ENCODE results near the gene SLC45A3. TPM values are rescaled to one million over a fixed set of nuclear protein-coding genes. Genes with fewer than 3 reads are reported as not detected.

The SLC45A3 gene
- total RNA-seq, 2 donors from 2014 or later, result 17.9 to 29.6 TPM

DNA sequence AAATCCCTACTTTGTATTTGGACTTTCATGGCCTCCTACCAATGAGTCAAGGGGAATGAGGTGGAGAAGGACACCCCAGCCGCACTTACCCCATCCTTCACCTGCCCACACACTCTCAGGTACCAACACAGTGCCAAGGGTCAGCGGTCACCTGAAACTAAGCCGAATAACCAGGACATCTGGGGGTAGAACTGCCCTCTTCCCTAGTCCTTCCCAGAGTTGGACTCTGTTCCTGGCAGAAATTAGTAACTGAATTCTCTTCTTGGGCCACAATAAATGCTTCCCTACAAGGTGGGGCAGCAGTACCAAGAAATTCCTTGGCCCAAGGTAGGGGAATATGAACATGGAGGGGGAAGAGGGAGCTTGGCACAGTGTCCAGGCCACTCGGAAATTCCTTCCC is 7.3 kb downstream of the SLC45A3 start:
- Histone ChIP-seq H3K27ac (no peak overlapping the region), H3K4me3 (no peak overlapping the region), H3K27me3 (no peaks in the 10 kb centered on the region), H3K9me3 (no peaks in the 10 kb centered on the region), H3K4me1 (peaks cover 24% of the 10 kb centered on the region), H3K9ac (ENCODE audit: low read depth in 2 of 2, low read length in 2 of 2) (peak overlapping the region in 1 of 2 donors; percentile 19), H3K36me3 (no peaks in the 10 kb centered on the region)
- TF ChIP-seq, protein P1, sequence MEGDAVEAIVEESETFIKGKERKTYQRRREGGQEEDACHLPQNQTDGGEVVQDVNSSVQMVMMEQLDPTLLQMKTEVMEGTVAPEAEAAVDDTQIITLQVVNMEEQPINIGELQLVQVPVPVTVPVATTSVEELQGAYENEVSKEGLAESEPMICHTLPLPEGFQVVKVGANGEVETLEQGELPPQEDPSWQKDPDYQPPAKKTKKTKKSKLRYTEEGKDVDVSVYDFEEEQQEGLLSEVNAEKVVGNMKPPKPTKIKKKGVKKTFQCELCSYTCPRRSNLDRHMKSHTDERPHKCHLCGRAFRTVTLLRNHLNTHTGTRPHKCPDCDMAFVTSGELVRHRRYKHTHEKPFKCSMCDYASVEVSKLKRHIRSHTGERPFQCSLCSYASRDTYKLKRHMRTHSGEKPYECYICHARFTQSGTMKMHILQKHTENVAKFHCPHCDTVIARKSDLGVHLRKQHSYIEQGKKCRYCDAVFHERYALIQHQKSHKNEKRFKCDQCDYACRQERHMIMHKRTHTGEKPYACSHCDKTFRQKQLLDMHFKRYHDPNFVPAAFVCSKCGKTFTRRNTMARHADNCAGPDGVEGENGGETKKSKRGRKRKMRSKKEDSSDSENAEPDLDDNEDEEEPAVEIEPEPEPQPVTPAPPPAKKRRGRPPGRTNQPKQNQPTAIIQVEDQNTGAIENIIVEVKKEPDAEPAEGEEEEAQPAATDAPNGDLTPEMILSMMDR (IDR thresholded peaks at IDR 0.05), result no peak
- peak; percentile 26 for DNase-seq
- intact Hi-C loops (cut with DNase I), result no loop called here

DNA sequence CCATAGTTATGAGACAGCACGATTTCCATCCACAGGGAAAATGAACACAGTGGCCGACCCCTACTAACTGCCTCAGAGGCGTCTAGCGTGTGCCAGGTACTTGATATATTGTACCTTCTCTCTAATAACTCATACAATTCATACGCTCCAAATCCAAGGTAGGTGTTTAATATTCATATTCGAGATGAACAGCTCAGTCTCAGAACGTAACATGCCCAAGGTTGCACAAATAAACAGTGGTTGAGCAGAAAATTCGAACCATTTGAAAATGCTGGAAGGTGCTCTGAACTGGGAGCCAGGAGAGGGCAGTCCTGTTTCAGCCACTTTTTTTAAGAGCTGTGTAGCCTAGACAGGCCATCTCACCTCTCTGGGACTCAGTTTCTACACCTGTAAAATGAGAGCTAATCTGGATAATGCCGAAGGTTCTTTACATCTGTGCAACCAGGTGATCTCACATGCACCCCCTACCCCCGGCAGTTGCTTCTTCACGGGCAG is 7.9 kb downstream of the SLC45A3 start:
- H3K9me3 ChIP-seq, result no peaks in the 10 kb centered on the region
- peak overlapping the region in 1 of 2 donors; percentile 19 for H3K9ac ChIP-seq (ENCODE audit: low read depth in 2 of 2, low read length in 2 of 2)
- intact Hi-C loops (cut with DNase I), result no loop called here
- DNase-seq, result no peak
- H3K4me3 ChIP-seq, result no peak overlapping the region
- H3K27me3 ChIP-seq, result no peaks in the 10 kb centered on the region
- peaks cover 19% of the 10 kb centered on the region for H3K4me1 ChIP-seq
- TF ChIP-seq, protein P1 (IDR thresholded peaks at IDR 0.05), result peak; percentile 28
- H3K36me3 ChIP-seq, result no peaks in the 10 kb centered on the region
- no peak overlapping the region for H3K27ac ChIP-seq

DNA sequence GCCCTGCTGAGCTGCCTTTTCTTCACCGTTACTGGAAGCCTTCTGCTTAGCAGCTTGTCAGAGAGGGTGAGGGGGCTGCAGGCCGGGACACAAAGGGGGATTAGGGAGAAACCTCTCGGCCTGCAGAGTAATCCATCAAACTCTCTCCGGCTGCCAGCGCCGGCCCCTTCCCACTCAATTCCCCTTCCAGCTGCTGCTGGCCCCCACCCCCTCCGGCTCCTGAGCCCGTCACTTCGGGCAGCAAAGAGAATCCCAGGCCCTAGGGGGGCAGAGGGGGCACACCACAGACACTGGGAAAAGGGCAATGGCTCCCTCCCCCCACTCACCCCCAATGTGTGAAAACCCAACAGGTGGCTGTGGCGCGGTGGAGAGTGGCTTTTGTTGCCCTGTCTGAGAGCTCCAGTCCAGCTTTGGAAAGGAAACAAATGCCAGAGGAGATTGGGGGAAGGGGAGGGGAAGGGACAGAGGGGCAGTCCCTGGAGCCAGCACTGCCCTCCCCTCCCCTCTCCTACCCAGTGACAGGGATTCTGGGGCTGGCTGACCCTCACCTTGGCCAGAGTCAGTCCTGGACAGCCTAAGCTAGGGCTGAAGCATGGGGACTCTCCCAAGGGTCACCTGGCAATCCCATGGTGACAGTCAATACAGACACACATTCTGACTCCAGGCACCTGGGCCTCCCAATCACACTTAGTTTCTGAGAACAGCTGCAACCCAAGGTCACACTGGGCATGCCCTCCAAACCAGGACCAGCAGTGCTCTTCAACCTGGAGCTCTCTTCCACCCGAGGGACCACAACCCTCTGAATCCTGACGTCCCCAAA is 9.5 kb downstream of the SLC45A3 start:
- peak overlapping the region in 1 of 2 donors; percentile 21 for H3K9ac ChIP-seq (ENCODE audit: low read depth in 2 of 2, low read length in 2 of 2)
- no peaks in the 10 kb centered on the region for H3K27me3 ChIP-seq
- TF ChIP-seq, protein P1 (IDR thresholded peaks at IDR 0.05), result no peak
- no peak overlapping the region for H3K27ac ChIP-seq
- no peaks in the 10 kb centered on the region for H3K9me3 ChIP-seq
- H3K36me3 ChIP-seq, result no peaks in the 10 kb centered on the region
- peaks cover 30% of the 10 kb centered on the region for H3K4me1 ChIP-seq
- no peak overlapping the region for H3K4me3 ChIP-seq
- intact Hi-C loops (cut with DNase I), result no loop called here
- DNase-seq, result no peak

DNA sequence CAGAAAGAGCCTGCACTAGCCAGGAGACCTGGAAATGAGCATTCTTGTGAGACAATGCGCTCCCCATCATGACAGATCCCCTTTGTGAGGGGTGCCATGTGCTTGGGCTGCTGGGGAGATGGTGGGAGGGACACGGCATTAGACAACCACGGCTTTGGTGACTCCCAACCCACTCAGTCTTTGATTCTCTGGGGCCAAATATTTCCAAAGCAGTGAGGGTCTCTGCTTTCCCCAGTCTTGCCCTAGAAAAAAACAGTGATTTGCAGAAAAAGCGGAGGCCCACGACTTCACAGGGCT is 10.2 kb downstream of the SLC45A3 start:
- Histone ChIP-seq H3K4me3 (no peak overlapping the region), H3K27ac (no peak overlapping the region), H3K36me3 (no peaks in the 10 kb centered on the region), H3K4me1 (peaks cover 37% of the 10 kb centered on the region), H3K9me3 (no peaks in the 10 kb centered on the region), H3K9ac (ENCODE audit: low read depth in 2 of 2, low read length in 2 of 2) (peak overlapping the region in 1 of 2 donors; percentile 3), H3K27me3 (no peaks in the 10 kb centered on the region)
- TF ChIP-seq, protein P1 (IDR thresholded peaks at IDR 0.05), result no peak
- DNase-seq, result no peak
- intact Hi-C loops (cut with DNase I), result no loop called here

DNA sequence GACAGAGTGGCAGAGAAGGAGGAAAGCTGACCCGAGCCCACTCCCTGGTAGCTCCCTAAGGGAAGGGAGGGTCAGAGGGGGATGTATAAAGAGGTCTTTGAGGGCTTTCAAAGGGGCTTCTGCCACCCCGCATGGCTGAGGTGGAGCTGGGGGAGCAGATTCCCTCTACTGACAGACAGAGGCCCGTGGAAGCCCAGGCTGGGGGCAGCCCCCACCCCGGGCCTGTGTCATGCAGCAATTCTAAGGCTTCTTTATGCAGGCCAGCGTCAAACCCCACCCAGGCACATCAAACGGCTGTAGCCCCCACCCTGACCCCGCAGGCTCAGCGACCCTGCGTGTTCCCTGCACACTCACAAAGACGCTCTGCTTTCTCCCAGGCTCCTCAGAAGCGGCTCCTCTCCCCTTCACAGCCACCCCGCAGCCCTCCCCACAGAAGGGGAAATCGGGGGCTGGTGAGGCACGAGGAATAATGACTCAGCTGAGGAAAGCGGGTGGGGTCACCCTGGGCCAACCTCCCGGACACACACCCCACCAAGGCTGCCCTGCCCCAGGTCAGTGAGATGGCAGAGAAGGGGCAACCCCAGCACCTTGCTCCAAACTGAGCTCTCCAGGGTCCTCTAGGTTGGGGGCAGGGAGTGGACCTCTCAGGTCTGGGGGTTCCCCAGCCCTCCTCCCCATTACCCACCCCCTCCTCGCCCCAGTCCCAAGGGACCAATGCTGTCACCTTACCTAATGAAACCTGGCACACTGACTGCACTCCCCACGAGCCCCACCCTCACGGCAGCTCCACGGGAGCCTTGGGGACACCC is 10.8 kb downstream of the SLC45A3 start:
- intact Hi-C loops (cut with DNase I), result loop anchor here (10.0 kb wide), 1 partner anchor 305 kb away; no protein-coding TSS in a partner anchor
- Histone ChIP-seq H3K9me3 (no peaks in the 10 kb centered on the region), H3K27me3 (no peaks in the 10 kb centered on the region), H3K4me1 (peaks cover 43% of the 10 kb centered on the region), H3K36me3 (no peaks in the 10 kb centered on the region), H3K9ac (ENCODE audit: low read depth in 2 of 2, low read length in 2 of 2) (peak overlapping the region in 1 of 2 donors; percentile 22), H3K4me3 (no peak overlapping the region), H3K27ac (no peak overlapping the region)
- DNase-seq, result peak; percentile 45
- TF ChIP-seq, protein P1 (IDR thresholded peaks at IDR 0.05), result no peak
